Cerebellar nuclear complex (tissue), 1 donor: Measurements from ENCODE around the gene PRRX1.

Experiments
- DNase-seq, 2 experiments: peaks; one replicate each; lab custom pipeline; 2025; lab: John Stamatoyannopoulos, UW

PRRX1 gene

GRCh38 chr1:170664828-170665612 lies 1.1 kb downstream of the PRRX1 start:
- no peak for DNase-seq

DNA sequence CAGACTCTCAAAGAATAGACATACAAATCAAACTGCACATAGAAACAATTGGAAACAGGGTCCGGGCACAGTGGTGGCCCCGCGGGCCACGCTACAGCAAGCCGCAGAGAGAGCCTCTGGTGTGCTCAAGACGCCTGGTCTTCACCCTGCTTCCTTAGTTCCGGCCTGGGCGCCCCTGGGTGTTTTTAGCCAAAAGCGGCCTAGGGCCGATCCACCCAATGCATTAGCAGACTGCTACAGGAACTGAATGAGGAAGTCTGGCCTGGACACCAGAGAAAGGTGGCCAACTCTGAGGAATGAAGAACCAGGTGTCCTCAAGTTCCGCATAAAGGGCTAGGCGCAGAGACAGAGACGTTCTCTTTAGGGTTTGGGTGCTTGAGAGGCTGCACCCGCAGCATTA lies 1.7 kb downstream of the PRRX1 start:
- no peak for DNase-seq

GRCh38 chr1:170666541-170667254 lies 2.8 kb downstream of the PRRX1 start:
- DNase-seq = no peak

GRCh38 chr1:170668209-170669106 lies 4.5 kb downstream of the PRRX1 start:
- no peak for DNase-seq

- no peak for DNase-seq
These were observed 5.1 kb downstream of the PRRX1 start for GRCh38 chr1:170669107-170669445.

DNA sequence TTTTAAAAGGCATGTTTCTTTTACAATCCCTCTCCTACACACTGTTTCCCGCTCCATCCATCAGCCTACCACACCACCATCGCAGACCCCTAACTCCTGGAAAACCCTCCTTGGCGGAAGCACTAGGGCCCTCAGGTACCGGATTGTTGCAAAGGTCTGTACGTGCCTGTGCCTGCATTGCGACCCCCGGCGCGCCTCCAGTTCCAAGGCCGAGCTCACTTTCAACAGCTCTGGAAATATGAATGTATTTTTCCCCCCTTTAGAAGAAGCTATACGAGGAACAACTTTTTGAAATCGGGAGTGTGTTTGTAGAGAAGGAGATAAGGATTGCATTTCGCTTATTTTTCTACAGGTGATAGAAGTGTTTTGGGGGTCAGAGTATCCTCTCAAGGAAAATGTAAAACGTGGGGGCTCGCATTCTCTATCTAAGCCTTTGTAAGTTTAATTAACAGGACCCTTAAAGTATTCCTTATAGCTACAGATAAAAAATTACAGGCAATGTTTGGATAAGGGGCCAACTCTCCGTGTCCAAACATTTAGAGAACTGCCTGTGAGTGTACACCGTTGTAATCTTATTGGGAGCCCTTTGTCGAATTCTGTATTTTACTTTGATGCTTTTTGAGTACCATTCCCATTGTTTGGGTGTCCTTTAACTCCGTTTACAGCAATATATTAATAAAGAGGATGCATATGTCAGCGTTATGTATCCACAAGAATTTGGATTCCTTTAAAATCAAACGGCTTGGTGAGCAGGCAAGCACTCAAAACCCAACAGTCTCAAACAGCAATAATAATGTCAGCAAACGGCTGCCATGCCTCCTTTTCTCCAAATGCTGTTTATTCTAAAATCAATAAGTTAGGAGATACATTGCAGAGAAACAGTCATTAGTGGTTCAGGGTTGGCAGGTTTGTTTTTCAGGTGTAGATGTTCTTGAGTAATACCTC lies 5.9 kb downstream of the PRRX1 start:
- no peak for DNase-seq

DNA sequence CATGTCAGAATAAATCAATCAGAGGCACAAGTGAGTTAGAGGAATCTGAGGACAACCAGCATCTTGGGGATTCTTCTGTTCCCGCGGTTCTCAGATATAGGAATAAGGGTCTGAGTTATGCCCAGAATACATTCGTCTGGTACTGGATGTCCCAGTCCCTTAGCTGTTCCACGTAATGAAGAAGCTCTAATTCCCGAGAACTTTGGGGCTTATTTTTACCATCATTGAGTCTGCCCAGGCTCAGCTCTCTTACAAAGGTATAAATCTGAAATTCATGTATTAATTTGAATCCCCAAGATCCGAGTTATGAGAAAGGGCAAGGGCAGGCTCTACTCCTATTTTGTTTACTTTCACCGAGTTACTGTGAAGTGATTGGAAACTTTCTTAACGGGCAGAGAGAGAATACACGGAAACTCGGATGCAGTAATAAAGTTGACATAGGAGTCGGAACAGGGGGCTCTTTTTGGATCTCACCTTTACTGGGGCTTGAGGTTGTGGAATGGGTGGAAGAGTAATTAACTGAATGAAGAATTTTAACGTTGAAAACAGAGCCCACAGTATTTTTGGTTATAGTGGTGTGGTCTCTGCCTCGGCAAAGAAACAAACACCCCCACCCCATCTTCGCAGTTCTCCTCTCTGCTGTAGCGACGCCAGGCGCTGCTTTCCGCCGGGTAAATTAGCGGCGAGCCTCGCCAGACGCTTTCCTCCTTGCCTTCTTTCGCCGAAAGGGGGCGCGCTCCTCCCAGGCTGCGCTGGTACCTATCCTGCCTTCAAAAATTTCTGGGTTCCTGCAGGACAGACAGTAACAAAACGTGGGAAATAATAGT lies 7.1 kb downstream of the PRRX1 start:
- DNase-seq = no peak

DNA sequence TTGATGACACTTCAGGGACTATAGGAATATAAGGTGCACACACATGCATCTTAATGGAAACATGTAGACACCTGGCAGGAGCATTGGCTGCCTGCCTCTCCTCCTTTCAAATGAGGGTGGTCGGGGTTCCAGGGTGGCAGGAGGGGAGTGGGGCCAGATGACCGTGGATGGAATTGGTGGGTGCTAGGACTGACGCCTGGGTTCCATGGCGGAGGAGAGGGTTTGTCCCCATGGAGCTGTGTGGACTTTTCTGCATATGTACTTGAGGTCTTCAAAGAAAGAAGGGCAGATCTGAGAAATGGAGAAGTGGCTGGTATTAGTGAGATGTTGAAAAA lies 7.7 kb downstream of the PRRX1 start:
- DNase-seq = no peak

DNA sequence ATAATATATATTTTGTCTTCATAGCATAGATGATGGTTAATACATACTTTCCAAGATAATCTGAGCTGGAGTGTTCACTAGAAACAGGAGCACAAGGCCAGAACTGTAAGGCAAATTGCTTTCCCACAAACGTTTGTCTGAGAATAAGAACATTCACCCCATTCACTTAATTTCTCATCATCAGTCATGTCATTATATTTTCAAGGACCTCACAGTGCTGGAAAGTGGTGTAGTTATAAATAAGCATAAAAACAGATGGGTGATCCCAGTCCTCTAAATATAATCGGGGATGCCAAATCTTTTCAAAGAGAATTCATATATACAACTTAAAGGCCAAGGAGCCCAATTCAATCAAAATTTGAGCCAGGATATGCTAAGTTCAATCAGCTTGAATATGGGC lies 8.4 kb downstream of the PRRX1 start:
- DNase-seq = no peak

- DNase-seq = no peak
These were observed 10.3 kb downstream of the PRRX1 start for GRCh38 chr1:170674239-170674638.

- no peak for DNase-seq
These were observed 11.1 kb downstream of the PRRX1 start for GRCh38 chr1:170674986-170675385.

GRCh38 chr1:170675865-170676264 lies 11.9 kb downstream of the PRRX1 start:
- no peak for DNase-seq

- DNase-seq = no peak
These were observed 12.7 kb downstream of the PRRX1 start for GRCh38 chr1:170676628-170677027.

- no peak for DNase-seq
These were observed 14.2 kb downstream of the PRRX1 start for GRCh38 chr1:170678027-170678600.

- no peak for DNase-seq
These were observed 16.5 kb downstream of the PRRX1 start for GRCh38 chr1:170680428-170680827.

DNA sequence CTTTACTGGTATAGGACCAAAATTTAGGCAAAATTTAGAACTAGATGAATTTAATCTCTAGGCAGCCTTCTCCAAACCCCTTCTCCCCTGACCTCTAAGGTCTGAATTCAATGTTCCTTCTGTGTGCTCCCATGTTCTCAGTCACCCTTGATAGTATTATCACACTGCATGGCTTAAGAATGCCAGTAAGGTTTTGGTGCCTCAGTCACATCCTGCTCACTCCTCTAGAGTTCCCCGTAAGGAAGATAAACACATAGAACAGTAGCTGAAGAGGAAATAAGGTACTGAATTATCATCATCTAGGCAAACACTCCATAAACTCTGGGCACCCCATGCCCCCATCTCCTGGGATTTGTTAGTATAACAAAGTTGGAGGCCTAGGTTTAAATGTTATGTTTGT lies 18.2 kb downstream of the PRRX1 start:
- no peak for DNase-seq

- DNase-seq = no peak
These were observed 18.9 kb downstream of the PRRX1 start for GRCh38 chr1:170682809-170683208.

DNA sequence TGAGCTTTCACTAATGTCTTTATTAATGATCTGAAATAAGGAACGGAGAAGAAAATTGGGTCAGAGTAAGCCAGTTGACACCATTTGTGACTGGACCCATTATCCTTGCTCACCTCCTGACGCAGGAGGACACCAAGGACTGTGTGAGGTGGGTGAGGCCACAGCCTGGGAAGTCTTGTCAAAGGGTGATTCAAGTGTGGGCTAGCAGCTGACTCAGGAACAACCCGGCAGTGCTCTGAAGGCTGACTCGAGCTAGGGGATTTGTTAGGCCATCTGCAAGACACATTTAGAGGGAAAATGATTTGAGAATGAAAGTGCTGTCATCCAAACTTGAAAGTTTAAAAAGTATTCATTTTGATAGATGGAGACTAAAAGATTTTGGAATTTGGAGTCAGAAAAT lies 21.2 kb downstream of the PRRX1 start:
- DNase-seq = no peak

- DNase-seq = no peak
These were observed 22.4 kb downstream of the PRRX1 start for GRCh38 chr1:170686291-170686690.

DNA sequence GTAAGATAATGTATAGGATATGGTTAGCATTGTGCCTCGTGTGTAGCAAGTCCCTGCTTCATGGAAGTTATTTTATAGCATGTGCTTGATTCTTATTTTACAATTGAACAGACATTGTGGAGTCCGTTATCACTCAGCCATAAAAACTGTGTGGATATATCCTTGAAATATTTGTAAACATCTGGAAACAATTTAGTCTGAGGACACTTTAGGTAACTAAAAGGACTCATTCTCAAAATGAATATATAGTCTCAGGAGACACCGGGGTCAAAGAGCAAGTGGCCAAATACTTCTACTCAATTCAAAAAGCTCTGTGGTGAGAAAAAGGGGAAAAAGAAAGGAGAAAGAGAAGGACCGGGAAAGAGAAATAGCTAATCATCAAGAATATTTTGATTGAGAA lies 23.7 kb downstream of the PRRX1 start:
- DNase-seq = no peak
